ENCODE measurements around the gene CHST8. TPM values are rescaled to one million over a fixed set of nuclear protein-coding genes. Genes with fewer than 3 reads are reported as not detected.

The CHST8 gene
- total and polyA plus RNA-seq, 7 experiments from 2014 or later = not detected

DNA sequence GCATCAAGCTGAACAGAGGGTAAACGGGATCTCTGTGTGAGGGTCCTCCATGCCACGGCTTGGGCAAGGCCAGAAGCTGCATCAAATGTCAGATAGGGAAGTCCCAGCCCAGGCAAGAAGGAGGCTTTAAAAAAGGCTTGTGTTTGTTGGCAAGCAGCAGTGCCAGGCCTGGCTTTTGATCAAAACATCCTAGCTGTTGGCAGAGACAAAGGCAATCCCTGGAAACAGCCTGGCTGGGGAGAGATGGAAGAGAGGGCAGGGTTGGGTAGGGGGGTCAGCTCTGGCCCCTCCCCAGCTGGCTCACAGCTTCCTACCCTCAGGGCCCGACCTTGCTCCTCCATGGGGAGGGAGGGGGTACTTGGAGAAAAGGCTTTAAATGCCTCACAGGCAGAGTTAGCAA is 113.2 kb downstream of the CHST8 start:
- Mint-ChIP-seq H3K4me1 (no peaks in the 10 kb centered on the region), H3K4me3 (no peak overlapping the region), H3K36me3 (no peaks in the 10 kb centered on the region), H3K9me3 (peaks cover 0 to 34% (median 3%) of the 10 kb centered on the region in 11 donors), H3K27me3 (peaks cover 0 to 43% (median 9%) of the 10 kb centered on the region in 5 donors), H3K27ac (no peak overlapping the region)
- intact Hi-C loops (cut with micrococcal nuclease) = no loop called here
- H3K4me1 ChIP-seq (ENCODE audit: control insufficient read depth in 2 of 2, insufficient read depth in 2 of 2, low read length in 2 of 2) = no peaks in the 10 kb centered on the region
- ChIA-PET POLR2A (no interaction called here), CTCF (no interaction called here)
- DNase-seq = no peak
- peaks cover 0 to 5% (median 0%) of the 10 kb centered on the region in 3 experiments for H3K9me3 ChIP-seq (ENCODE audit: control insufficient read depth in 2 of 3, low read length in 3 of 3)
- no peak for ATAC-seq
- no peak overlapping the region for H3K4me3 ChIP-seq (ENCODE audit: low read length)
- H3K27ac ChIP-seq (ENCODE audit: low read depth, low read length) = no peak overlapping the region
- no peaks in the 10 kb centered on the region for H3K27me3 ChIP-seq (ENCODE audit: control insufficient read depth in 2 of 2, insufficient read depth in 2 of 2, low read length in 2 of 2)
- H3K36me3 ChIP-seq (ENCODE audit: control insufficient read depth in 2 of 3, insufficient read depth in 3 of 3, low read length in 3 of 3) = no peaks in the 10 kb centered on the region

- peaks cover 0 to 36% (median 8%) of the 10 kb centered on the region in 5 donors for H3K27me3 Mint-ChIP-seq
These were observed 114.4 kb downstream of the CHST8 start for GRCh38 chr19:33736158-33736557.

GRCh38 chr19:33736787-33737186 is 115.0 kb downstream of the CHST8 start:
- H3K27ac Mint-ChIP-seq = no peak overlapping the region
- Histone ChIP-seq H3K4me3 (ENCODE audit: low read length) (no peak overlapping the region), H3K27ac (ENCODE audit: low read depth, low read length) (no peak overlapping the region), H3K36me3 (ENCODE audit: control insufficient read depth in 2 of 3, insufficient read depth in 3 of 3, low read length in 3 of 3) (no peaks in the 10 kb centered on the region), H3K27me3 (ENCODE audit: control insufficient read depth in 2 of 2, insufficient read depth in 2 of 2, low read length in 2 of 2) (no peaks in the 10 kb centered on the region), H3K9me3 (ENCODE audit: control insufficient read depth in 2 of 3, low read length in 3 of 3) (peaks cover 0 to 5% (median 0%) of the 10 kb centered on the region in 3 experiments), H3K4me1 (ENCODE audit: control insufficient read depth in 2 of 2, insufficient read depth in 2 of 2, low read length in 2 of 2) (no peaks in the 10 kb centered on the region)
- H3K9me3 Mint-ChIP-seq = peaks cover 0 to 20% (median 3%) of the 10 kb centered on the region in 11 donors
- ChIA-PET POLR2A (no interaction called here), CTCF (no interaction called here)
- intact Hi-C loops (cut with micrococcal nuclease) = no loop called here
- no peak for ATAC-seq
- peaks cover 0 to 36% (median 8%) of the 10 kb centered on the region in 5 donors for H3K27me3 Mint-ChIP-seq
- no peak overlapping the region for H3K4me3 Mint-ChIP-seq
- H3K36me3 Mint-ChIP-seq = no peaks in the 10 kb centered on the region
- no peak for DNase-seq
- H3K4me1 Mint-ChIP-seq = no peaks in the 10 kb centered on the region

More at GRCh38 chr19:33736158-33736557, 114.4 kb downstream of the CHST8 start:
- Histone ChIP-seq H3K4me1 (ENCODE audit: control insufficient read depth in 2 of 2, insufficient read depth in 2 of 2, low read length in 2 of 2) (no peaks in the 10 kb centered on the region), H3K27ac (ENCODE audit: low read depth, low read length) (no peak overlapping the region), H3K36me3 (ENCODE audit: control insufficient read depth in 2 of 3, insufficient read depth in 3 of 3, low read length in 3 of 3) (no peaks in the 10 kb centered on the region), H3K4me3 (ENCODE audit: low read length) (no peak overlapping the region), H3K9me3 (ENCODE audit: control insufficient read depth in 2 of 3, low read length in 3 of 3) (peaks cover 0 to 5% (median 0%) of the 10 kb centered on the region in 3 experiments), H3K27me3 (ENCODE audit: control insufficient read depth in 2 of 2, insufficient read depth in 2 of 2, low read length in 2 of 2) (no peaks in the 10 kb centered on the region)
- peaks cover 0 to 25% (median 3%) of the 10 kb centered on the region in 11 donors for H3K9me3 Mint-ChIP-seq
- no peaks in the 10 kb centered on the region for H3K4me1 Mint-ChIP-seq
- POLR2A ChIA-PET = no interaction called here
- H3K36me3 Mint-ChIP-seq = no peaks in the 10 kb centered on the region
- no peak overlapping the region for H3K4me3 Mint-ChIP-seq
- intact Hi-C loops (cut with micrococcal nuclease) = no loop called here
- H3K27ac Mint-ChIP-seq = no peak overlapping the region
- no peak for DNase-seq
- ATAC-seq = no peak
- CTCF ChIA-PET = no interaction called here

DNA sequence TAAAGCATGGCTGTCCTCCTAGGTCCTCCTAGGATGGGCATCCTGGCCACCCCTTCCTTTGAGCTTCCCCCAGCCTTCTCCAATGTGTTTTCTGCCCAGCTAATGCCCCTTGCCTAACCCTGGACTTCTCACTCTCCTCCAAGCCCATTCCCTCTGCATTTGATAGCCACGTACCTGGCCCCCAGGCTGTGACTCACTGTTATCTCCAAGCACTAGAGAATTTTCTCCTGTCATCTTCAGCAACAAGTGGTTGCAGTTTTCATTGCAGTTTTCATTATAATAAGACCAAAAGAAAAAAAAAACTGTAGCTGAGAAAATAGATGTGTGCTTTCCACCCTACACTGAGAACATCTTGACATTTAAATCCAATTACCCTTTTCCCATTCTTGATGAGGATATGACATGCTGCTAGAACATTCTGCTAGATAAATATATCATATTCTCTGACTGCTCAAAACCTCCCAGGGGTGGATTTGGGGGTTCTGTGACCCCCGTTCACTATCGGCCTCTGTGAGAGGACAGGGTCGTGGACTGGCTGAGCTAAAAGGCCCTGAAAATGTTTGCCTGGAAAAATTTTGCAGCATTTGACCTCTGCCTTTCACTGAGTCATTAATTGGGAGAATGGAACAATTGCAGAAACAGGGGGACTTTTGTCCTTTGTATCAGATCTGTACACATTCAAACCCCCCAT is 116.1 kb downstream of the CHST8 start:
- ATAC-seq = no peak
- intact Hi-C loops (cut with micrococcal nuclease) = no loop called here
- POLR2A ChIA-PET = no interaction called here

DNA sequence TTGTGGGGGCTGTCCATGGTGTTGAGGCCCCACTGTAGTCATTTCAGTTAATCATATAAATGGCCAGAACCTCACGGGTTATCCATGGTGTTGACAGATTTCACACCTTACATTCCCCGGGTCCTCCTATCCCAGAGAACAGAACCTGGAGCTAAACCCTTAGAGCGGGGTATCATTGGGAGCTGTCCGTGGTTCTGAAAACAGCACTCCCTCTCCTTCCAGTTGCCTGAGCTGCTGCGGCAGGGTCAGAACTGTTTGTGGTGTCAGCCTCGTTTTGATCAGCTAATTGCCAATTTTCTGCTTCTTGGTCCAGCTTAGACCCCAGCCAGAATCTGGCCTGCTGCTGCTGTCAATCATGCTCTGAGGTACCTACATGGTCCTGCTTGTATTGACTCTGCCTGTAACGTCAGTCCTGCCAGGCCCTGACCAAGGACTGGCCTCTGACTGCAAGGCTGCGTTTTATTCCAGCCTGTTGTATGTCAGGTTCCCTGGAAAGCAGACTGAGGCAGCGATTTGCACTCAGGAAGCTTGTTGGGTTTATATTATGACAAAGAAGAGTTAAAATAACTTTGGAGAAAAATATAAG is 119.2 kb downstream of the CHST8 start:
- POLR2A ChIA-PET = no interaction called here

More for the DNA sequence above, 116.1 kb downstream of the CHST8 start:
- peak overlapping the region in 1 of 9 donors; percentile 38 for H3K27ac Mint-ChIP-seq
- H3K4me1 ChIP-seq (ENCODE audit: control insufficient read depth in 2 of 2, insufficient read depth in 2 of 2, low read length in 2 of 2) = no peaks in the 10 kb centered on the region
- H3K4me1 Mint-ChIP-seq = no peaks in the 10 kb centered on the region
- no peak for DNase-seq
- H3K9me3 ChIP-seq (ENCODE audit: control insufficient read depth in 2 of 3, low read length in 3 of 3) = no peaks in the 10 kb centered on the region
- H3K36me3 Mint-ChIP-seq = no peaks in the 10 kb centered on the region
- no peak overlapping the region for H3K27ac ChIP-seq (ENCODE audit: low read depth, low read length)
- H3K36me3 ChIP-seq (ENCODE audit: control insufficient read depth in 2 of 3, insufficient read depth in 3 of 3, low read length in 3 of 3) = no peaks in the 10 kb centered on the region
- H3K27me3 ChIP-seq (ENCODE audit: control insufficient read depth in 2 of 2, insufficient read depth in 2 of 2, low read length in 2 of 2) = no peaks in the 10 kb centered on the region
- H3K4me3 ChIP-seq (ENCODE audit: low read length) = no peak overlapping the region
- CTCF ChIA-PET = no interaction called here
- peaks cover 0 to 42% (median 8%) of the 10 kb centered on the region in 5 donors for H3K27me3 Mint-ChIP-seq
- H3K9me3 Mint-ChIP-seq = peaks cover 0 to 11% (median 3%) of the 10 kb centered on the region in 11 donors
- H3K4me3 Mint-ChIP-seq = no peak overlapping the region

GRCh38 chr19:33745297-33745696 is 123.5 kb downstream of the CHST8 start:
- POLR2A ChIA-PET = no interaction called here
- Mint-ChIP-seq H3K9me3 (peaks cover 0 to 3% (median 0%) of the 10 kb centered on the region in 11 donors), H3K4me3 (no peak overlapping the region), H3K27me3 (peaks cover 0 to 48% (median 14%) of the 10 kb centered on the region in 5 donors), H3K27ac (no peak overlapping the region), H3K4me1 (no peaks in the 10 kb centered on the region), H3K36me3 (no peaks in the 10 kb centered on the region)
- no peaks in the 10 kb centered on the region for H3K36me3 ChIP-seq (ENCODE audit: control insufficient read depth in 2 of 3, insufficient read depth in 3 of 3, low read length in 3 of 3)
- H3K4me3 ChIP-seq (ENCODE audit: low read length) = no peak overlapping the region
- intact Hi-C loops (cut with micrococcal nuclease) = no loop called here
- no peaks in the 10 kb centered on the region for H3K9me3 ChIP-seq (ENCODE audit: control insufficient read depth in 2 of 3, low read length in 3 of 3)
- ATAC-seq = no peak
- no peaks in the 10 kb centered on the region for H3K27me3 ChIP-seq (ENCODE audit: control insufficient read depth in 2 of 2, insufficient read depth in 2 of 2, low read length in 2 of 2)
- CTCF ChIA-PET = no interaction called here
- no peaks in the 10 kb centered on the region for H3K4me1 ChIP-seq (ENCODE audit: control insufficient read depth in 2 of 2, insufficient read depth in 2 of 2, low read length in 2 of 2)
- no peak for DNase-seq
- no peak overlapping the region for H3K27ac ChIP-seq (ENCODE audit: low read depth, low read length)

More for the DNA sequence above, 119.2 kb downstream of the CHST8 start:
- H3K9me3 Mint-ChIP-seq = peaks cover 0 to 5% (median 0%) of the 10 kb centered on the region in 11 donors
- Histone ChIP-seq H3K9me3 (ENCODE audit: control insufficient read depth in 2 of 3, low read length in 3 of 3) (no peaks in the 10 kb centered on the region), H3K27me3 (ENCODE audit: control insufficient read depth in 2 of 2, insufficient read depth in 2 of 2, low read length in 2 of 2) (no peaks in the 10 kb centered on the region), H3K4me1 (ENCODE audit: control insufficient read depth in 2 of 2, insufficient read depth in 2 of 2, low read length in 2 of 2) (no peaks in the 10 kb centered on the region), H3K27ac (ENCODE audit: low read depth, low read length) (no peak overlapping the region), H3K4me3 (ENCODE audit: low read length) (no peak overlapping the region), H3K36me3 (ENCODE audit: control insufficient read depth in 2 of 3, insufficient read depth in 3 of 3, low read length in 3 of 3) (no peaks in the 10 kb centered on the region)
- CTCF ChIA-PET = no interaction called here
- ATAC-seq (no peak), DNase-seq (peak in 3 of 9 donors; percentile 3 to 23 (median 18))
- H3K27me3 Mint-ChIP-seq = peaks cover 0 to 48% (median 9%) of the 10 kb centered on the region in 5 donors
- intact Hi-C loops (cut with micrococcal nuclease) = no loop called here
- H3K36me3 Mint-ChIP-seq = no peaks in the 10 kb centered on the region
- no peaks in the 10 kb centered on the region for H3K4me1 Mint-ChIP-seq
- no peak overlapping the region for H3K27ac Mint-ChIP-seq
- H3K4me3 Mint-ChIP-seq = no peak overlapping the region

DNA sequence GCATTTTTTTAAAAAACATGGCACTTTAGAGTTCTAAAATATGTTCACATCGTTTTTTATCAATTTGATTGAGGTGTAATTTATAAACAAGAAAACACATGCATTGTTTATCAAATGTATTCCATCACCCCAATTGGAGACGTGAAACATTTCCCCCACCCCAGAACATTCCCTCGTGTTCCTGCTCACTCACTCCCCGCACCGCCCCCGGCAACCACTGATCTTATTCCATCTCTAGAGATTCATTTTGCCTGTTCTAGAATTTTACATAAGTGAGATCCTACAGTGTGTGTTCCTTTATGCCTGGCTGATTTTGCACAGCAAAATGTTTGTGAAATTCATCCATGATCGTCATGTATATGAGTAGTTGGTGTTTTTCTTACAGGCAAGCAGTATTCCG is 124.4 kb downstream of the CHST8 start:
- H3K9me3 ChIP-seq (ENCODE audit: control insufficient read depth in 2 of 3, low read length in 3 of 3) = no peaks in the 10 kb centered on the region
- no peaks in the 10 kb centered on the region for H3K36me3 ChIP-seq (ENCODE audit: control insufficient read depth in 2 of 3, insufficient read depth in 3 of 3, low read length in 3 of 3)
- ChIA-PET POLR2A (no interaction called here), CTCF (no interaction called here)
- no peaks in the 10 kb centered on the region for H3K4me1 Mint-ChIP-seq
- no peak overlapping the region for H3K4me3 ChIP-seq (ENCODE audit: low read length)
- peaks cover 0 to 3% (median 0%) of the 10 kb centered on the region in 11 donors for H3K9me3 Mint-ChIP-seq
- no peaks in the 10 kb centered on the region for H3K4me1 ChIP-seq (ENCODE audit: control insufficient read depth in 2 of 2, insufficient read depth in 2 of 2, low read length in 2 of 2)
- no peak overlapping the region for H3K4me3 Mint-ChIP-seq
- no peak overlapping the region for H3K27ac Mint-ChIP-seq
- no peaks in the 10 kb centered on the region for H3K27me3 ChIP-seq (ENCODE audit: control insufficient read depth in 2 of 2, insufficient read depth in 2 of 2, low read length in 2 of 2)
- H3K36me3 Mint-ChIP-seq = no peaks in the 10 kb centered on the region
- intact Hi-C loops (cut with micrococcal nuclease) = no loop called here
- DNase-seq (no peak), ATAC-seq (no peak)
- H3K27me3 Mint-ChIP-seq = peaks cover 0 to 48% (median 13%) of the 10 kb centered on the region in 5 donors
- H3K27ac ChIP-seq (ENCODE audit: low read depth, low read length) = no peak overlapping the region

All from naive thymus-derived CD4-positive, alpha-beta T cell (primary cell).